ENCODE data around the gene KCNIP2.
A peak's percentile ranks its signal among the peaks of the same experiment; 100 is the strongest.

The KCNIP2 gene

GRCh38 chr10:101843032-101844021 lies at the start of gene KCNIP2:
Gene KCNIP2 (minus strand): TSS chr10:101843800. CDS start chr10:101843568, 232 bp downstream.
- peak; percentile 47 for DNase-seq

DNA sequence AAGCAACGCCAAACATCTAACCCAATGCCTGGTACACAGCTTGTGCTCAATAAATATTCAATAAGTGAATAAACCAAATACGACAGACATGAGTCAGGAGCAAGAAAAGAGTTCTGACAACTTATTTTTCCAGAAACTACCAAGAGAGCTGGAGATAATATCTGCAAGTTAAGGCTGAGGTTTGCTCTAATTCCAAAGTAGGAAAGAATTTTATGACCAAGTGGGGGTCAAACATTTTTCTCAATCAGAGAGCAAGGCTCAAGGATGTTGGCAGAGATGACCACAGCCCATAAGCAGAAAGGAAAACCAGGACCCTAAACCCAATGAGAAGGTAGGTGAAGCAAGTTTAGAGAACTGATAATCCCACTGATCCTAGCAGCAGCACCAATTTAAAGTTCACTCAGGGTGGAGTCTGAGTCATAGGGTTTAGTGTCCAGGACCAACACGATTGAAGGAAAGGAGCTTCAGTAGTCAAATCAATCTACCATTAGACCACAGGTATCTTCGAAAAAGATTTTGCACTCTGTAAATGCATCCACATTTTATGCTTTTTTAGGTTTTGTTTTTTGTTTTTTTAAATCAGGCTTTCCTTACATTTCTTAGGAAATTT lies 49.3 kb upstream of the KCNIP2 start:
- no peak for DNase-seq

DNA sequence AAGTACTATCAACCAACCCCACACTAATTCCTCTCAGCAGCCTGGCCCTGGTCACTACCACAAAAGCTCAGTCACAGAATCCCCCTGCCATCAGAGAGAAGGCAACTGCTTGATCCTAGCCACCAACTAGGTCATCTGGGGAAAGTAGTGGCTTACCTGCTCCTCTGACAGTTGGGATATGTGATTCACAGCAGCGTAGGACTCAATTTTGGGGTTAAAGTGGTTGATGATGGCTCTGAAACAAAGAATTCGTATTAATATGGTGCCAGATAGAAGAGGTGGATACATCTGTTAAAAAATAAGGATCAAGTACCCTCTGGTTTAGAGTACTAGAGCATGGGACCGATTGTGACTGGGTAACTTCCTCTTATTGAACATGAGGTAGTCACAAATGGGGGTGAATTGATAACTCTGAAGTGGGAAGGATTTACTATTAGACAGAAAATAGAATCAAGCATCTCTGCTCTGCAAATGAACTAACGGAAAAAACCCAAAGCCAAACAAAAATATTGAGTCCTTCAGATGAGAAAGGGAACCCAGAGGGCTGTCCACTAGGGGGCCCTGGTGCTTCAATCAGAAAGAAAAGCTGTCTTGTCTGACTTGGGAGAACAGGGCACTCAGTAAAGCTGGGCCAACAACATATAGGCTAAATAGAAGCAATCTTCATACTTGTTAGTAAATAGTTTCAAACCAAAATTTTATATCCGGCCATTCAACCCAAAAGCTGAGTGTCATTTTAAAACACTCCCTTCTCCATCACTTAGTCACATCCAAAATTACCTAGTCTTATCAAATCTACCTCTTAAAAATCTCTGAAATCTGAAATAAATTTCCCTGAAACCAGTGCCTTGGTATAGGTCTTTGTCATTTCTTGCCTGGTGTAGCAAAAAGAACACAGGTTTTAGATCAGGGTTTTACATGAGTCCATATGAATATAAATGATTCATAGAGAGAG lies 45.9 kb upstream of the KCNIP2 start:
- peak; percentile 56 for DNase-seq

DNA sequence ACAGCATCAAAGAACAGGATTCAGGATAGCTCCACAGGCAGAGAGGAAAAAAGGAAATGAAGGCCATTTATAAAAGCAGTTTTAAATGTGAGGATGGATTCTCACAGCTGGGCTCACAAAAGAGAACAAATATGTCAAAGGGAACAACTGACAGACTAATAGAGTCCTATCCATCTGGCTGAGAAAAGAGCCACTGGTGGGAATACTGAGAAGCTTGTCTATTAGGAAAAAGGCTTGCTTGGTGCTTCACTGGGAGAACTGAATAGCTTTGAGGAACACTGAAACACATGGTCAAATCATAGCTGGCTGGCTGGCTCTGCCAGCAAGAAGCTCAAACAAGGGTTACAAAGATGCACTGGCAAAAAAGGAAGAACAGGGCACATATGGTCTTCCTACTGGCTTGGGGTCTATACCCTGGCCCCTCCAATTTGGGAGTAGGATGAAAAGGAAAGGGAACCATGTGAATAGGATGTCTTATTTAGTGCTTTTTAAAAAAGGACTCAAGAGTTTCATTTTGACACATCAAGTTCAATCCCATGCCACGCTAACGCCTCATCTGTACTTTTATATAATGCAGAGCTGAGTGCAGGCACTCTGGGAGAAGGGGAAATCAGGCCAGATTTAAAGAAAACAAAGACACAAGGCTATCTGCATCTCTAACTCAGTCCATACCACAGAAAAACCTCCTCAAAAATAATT lies 44.8 kb upstream of the KCNIP2 start:
- no peak for DNase-seq

DNA sequence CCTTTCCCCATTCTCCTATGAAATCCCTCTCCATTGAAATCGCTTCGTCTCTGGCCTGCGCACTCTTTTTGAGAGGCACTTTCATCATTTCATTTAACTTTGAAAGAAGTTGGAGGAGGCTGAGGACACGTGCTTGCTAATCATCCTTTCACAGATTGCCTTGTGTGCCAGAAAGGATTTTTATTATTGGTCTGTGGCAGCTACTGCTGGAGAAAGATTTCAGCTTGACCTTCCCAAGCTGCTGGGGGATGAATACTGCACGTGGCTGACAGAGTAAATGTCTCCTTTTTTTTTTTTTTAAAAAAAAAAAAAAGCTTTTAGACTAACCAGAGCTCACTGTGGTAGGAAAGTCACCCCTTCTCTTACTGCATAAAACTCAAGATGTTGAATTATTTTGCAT lies 44.2 kb upstream of the KCNIP2 start:
- no peak for DNase-seq

- DNase-seq: no peak
Observed at GRCh38 chr10:101886521-101887312, 43.1 kb upstream of the KCNIP2 start.

DNA sequence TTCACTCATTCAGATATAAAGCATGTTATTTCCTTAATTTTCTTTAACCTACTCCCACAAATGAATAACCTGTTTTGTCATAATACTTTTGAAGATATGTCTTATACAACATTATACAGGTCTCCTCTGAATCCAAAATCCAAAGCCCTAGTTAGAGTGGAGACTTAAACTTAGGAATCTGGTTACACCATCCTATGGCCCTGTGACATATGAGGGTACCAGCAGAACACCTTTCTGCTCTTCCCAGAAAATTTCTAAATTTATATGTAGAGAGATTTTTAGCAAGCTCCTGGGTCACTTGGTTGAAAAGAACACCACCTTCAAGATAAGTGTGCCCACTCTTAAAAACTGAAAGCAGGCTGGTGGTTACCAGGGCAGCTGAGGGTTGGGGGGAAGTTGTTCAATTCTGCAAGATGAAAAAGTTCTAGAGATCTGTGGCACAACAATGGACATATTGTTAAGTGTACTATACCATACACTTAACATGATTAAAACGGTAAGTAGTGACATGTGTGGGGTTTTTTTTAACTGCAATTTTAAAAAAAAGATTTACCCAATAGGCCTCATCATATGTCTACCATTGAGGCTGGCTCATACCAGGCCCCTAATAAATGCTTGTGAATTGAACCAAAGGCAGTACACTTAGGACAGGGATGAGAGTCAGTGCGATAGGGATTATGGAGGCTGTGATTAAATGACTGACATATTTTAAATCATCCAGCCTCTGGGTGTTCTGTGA lies 37.6 kb upstream of the KCNIP2 start:
- DNase-seq: no peak

- no peak for DNase-seq
Observed at GRCh38 chr10:101880232-101880573, 36.6 kb upstream of the KCNIP2 start.

- no peak for DNase-seq
Observed at GRCh38 chr10:101879456-101880231, 36.0 kb upstream of the KCNIP2 start.

DNA sequence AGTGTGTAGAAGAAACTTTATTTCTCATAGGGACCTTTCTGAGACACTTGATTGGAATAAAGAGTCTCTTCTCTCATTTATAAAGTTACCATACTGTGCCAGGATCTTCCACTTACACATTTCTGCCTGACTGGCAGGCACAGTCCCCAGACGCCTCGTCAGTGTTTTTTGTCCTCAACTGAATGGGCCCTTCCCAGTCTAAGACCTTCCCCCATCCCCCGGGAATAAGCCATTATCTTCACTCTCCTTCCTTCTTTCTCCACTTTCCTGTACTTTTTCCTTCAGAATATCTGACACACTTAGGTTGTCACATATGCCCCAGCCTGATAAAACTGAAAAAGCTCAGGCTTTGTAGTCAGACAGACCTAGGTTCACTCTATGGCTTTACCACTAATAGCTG lies 35.3 kb upstream of the KCNIP2 start:
- DNase-seq: no peak

GRCh38 chr10:101875068-101875688 lies 31.6 kb upstream of the KCNIP2 start:
- DNase-seq: no peak

- no peak for DNase-seq
Observed at GRCh38 chr10:101874252-101874651, 30.7 kb upstream of the KCNIP2 start.

- no peak for DNase-seq
Observed at GRCh38 chr10:101867931-101868330, 24.3 kb upstream of the KCNIP2 start.

DNA sequence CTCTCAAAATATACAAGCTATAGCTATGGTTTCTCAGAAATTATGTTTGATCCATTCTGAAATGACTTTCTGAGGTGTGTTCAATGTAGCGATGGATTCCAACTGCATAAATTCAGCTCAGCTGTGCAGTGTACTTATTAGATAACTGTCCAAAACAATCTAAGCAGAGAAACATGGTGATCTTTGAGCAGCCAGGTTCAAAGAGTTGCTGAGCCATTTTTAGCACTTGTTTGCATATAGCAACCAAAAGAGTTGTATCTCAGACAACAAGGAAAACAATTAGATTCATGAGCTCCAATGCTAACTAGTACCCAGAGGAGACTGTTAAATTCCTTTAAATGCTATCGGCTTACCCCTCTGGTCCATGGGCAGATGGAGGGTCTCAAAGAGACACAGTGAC lies 15.9 kb upstream of the KCNIP2 start:
- no peak for DNase-seq

DNA sequence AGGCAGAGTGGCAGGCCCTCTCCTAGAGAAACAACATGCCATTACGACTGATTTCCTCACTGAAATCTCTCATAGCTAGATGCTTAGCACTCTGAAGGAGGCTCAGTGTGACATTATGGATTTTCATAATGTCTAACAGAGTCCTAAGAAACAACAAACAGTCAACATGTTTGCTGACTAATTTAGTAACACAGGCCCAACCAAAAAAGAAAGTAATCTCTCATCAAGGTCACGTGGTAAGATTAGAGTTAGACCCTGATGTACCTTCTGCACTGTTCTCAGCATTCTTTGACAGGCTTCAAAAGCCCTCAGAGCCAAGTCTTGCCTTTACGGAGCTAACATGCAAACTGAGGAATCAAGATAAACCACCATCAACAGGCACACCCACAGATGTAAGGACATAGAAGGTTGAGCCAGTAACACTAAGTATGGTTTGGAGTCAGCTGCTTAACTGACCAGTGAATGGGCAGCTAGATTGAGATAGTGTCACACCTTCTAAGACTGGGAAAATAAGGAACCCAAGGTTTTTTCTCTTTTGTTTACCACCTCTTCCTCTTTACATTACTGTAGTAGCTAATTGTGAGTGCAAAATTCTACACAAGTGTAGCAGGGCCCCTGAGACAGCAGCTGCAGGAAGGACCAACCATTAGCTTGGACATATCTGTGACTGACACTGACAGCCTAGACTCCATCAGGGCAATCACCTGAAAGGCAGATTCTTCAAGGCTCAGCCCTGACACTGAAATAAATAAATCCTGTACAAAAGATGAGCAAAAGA lies 15.3 kb upstream of the KCNIP2 start:
- DNase-seq: no peak

DNA sequence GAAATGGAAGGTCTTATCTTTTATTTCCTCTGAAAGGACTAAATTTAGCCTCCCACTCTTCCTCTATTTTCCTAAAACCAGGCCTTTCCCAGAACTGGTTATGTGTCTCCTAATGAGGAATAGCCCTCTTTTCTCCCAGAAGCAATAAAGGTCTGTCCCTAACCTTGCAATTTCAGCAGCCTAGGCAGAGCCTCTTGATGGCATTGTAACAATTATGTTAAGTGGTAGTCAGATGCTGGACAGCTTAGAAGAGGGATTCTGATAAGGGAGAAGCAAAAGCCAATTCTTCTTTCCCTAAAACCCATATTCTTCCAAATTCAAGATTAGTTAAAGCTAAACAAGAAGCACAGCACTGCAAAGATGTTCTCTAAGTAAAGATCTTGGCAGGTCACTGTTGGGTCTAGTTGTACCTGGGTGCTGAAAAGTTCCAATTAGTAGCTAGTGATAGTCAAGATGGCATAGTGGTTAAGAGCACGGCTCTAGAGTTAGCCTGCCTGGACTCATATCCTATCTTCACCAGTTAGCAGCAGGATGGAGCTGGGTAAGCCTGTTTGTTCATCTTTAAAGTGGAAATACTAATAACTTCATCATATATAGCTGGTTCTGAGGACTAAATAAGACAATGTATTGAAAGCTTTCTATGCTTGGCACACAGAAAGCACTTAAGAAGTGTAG lies 14.3 kb upstream of the KCNIP2 start:
- DNase-seq: no peak

DNA sequence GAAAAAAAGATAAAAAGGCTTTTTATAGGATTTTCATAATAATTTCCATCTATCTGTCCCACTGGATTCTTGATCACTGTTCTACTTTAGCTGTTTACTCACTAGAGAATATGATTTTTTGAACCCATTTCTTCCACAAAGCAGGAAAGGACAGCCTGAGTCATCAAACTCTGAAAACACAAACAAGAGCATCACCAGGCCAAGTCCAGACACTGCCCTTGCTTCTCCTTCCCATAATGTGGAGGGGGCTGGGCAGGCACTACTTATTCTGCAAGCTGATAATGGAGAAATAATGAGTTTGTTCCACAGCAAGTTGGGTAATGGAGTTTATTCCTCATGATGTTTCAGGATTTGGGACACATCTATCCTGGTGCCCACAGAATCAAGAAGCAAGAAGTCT lies 13.0 kb upstream of the KCNIP2 start:
- DNase-seq: no peak

GRCh38 chr10:101851411-101852116 lies 8.0 kb upstream of the KCNIP2 start:
- DNase-seq: no peak

All from NCI-H345 (cell line).